GM12878 (cell line): ENCODE results near the gene ADGRV1. TPM values are rescaled to one million over a fixed set of nuclear protein-coding genes. Genes with fewer than 3 reads are reported as not detected.

Source experiments
- ATAC-seq: fragments of 200-7000 bp; cut with Tn5 transposase; 3 replicates; pipeline ENCODE4 v1.9.1; 2020; ENCODE audit warnings: mild to moderate bottlenecking, moderate library complexity
- BruUV-seq: library from RNA; stranded (reverse); fragments of 400-500 nt; replicated peaks from 2 replicates; lab custom pipeline; 2021; lab: Mats Ljungman, UMichigan
- CTCF ChIA-PET: fragments of 300-600 bp; sonication (Branson Sonifier 250); formaldehyde crosslinking; extraction: SDS; loops from one replicate; lab custom pipeline; 2021; ENCODE audit warnings: inconsistent platforms; lab: Yijun Ruan, JAX
- POLR2A ChIA-PET: fragments of 350-600 bp; formaldehyde crosslinking; extraction: SDS; loops from one replicate; lab custom pipeline; 2021; ENCODE audit warnings: inconsistent platforms; lab: Charles Lee
- RAD21 ChIA-PET: fragments of 300-600 bp; sonication (Branson Sonifier 250); formaldehyde crosslinking; loops from one replicate; lab custom pipeline; 2023; ENCODE audit warnings: antibody characterized with exemption; ENCODE audit not compliant: unreplicated experiment; lab: Charles Lee
- SMC1A ChIA-PET: fragments of 300-600 bp; sonication (Branson Sonifier 250); formaldehyde crosslinking; loops from one replicate; lab custom pipeline; 2023; ENCODE audit not compliant: unreplicated experiment, uncharacterized antibody; lab: Charles Lee
- DNase-seq: peaks from one replicate; pipeline ENCODE4 v3.0.0-alpha.2; 2011; ENCODE audit warnings: low read depth, low spot score
- FAIRE-seq: peaks from 3 replicates; lab custom pipeline; 2011; peaks lifted over from hg19 to GRCh38; lab: Jason Lieb, UNC
- H2AFZ ChIP-seq: 2 replicates; pipeline ENCODE4 v1.6.0; 2011; ENCODE audit warnings: low read depth, low read length, control low read depth; ENCODE audit not compliant: control insufficient read depth
- H3K27ac ChIP-seq: 2 replicates; pipeline ENCODE4 v1.5.1; 2011; ENCODE audit warnings: control low read depth; ENCODE audit not compliant: control insufficient read depth, insufficient read depth
- H3K27me3 ChIP-seq, 2 experiments: replicated peaks in 1 of 2; 2 replicates each; pipeline versions ENCODE4 v1.6.0 to v1.6.1; 2011; ENCODE audit warnings: low read length in 1 of 2; ENCODE audit not compliant: control insufficient read depth in 2 of 2, insufficient read depth in 2 of 2
- H3K36me3 ChIP-seq, 2 experiments: 2 replicates each; pipeline ENCODE4 v1.5.1; 2011; ENCODE audit warnings: low read length in 1 of 2; ENCODE audit not compliant: control insufficient read depth in 2 of 2, insufficient read depth in 2 of 2
- H3K4me1 ChIP-seq: 2 replicates; pipeline ENCODE4 v1.6.1; 2011; ENCODE audit warnings: mild to moderate bottlenecking, low read length, moderate library complexity, mixed read lengths; ENCODE audit not compliant: control insufficient read depth, insufficient read depth
- H3K4me2 ChIP-seq: 2 replicates; pipeline ENCODE4 v1.6.0; 2011; ENCODE audit warnings: control low read depth; ENCODE audit not compliant: control insufficient read depth, insufficient read depth
- H3K4me3 ChIP-seq: fragments of 200-600 bp; sonication (generic); 2 replicates; pipeline ENCODE4 v1.5.1; 2016
- H3K79me2 ChIP-seq: 2 replicates; pipeline ENCODE4 v1.6.0; 2011; ENCODE audit warnings: low read length; ENCODE audit not compliant: control insufficient read depth, insufficient read depth
- H3K9ac ChIP-seq: 2 replicates; pipeline ENCODE4 v1.8.0; 2011; ENCODE audit warnings: low read length, control low read depth, mixed read lengths; ENCODE audit not compliant: control insufficient read depth, insufficient read depth
- H3K9me3 ChIP-seq: replicated peaks from 3 replicates; pipeline ENCODE4 v1.5.1; 2011; ENCODE audit warnings: mild to moderate bottlenecking, low read length; ENCODE audit not compliant: control insufficient read depth, insufficient read depth
- H4K20me1 ChIP-seq: 2 replicates; pipeline ENCODE4 v1.6.0; 2011; ENCODE audit not compliant: control insufficient read depth, insufficient read depth
- ATF3 ChIP-seq: IDR thresholded peaks from 2 replicates; pipeline ENCODE4 v1.6.1; 2011; ENCODE audit warnings: low read depth, mild to moderate bottlenecking, low read length, moderate library complexity, borderline replicate concordance; ENCODE audit errors: extremely low read depth
- CBX5 ChIP-seq: sonication (generic); IDR thresholded peaks from 2 replicates; pipeline ENCODE4 v1.6.1; 2016; ENCODE audit warnings: low read depth, moderate library complexity, mild to moderate bottlenecking, inconsistent platforms
- IKZF2 ChIP-seq, 2 experiments: fragments of 450-650 bp; IDR thresholded peaks; 2 replicates each; pipeline ENCODE4 v1.6.1; 2017; ENCODE audit warnings: mild to moderate bottlenecking in 2 of 2, moderate library complexity in 2 of 2
- NBN ChIP-seq: fragments of 450-650 bp; IDR thresholded peaks from 2 replicates; pipeline ENCODE4 v1.6.1; 2016
- RELA ChIP-seq: fragments of 450-650 bp; IDR thresholded peaks from 2 replicates; pipeline ENCODE4 v1.8.0; 2014; ENCODE audit warnings: borderline replicate concordance; ENCODE audit not compliant: partially characterized antibody
- STAT1 ChIP-seq: fragments of 450-650 bp; conservative IDR thresholded peaks from 2 replicates; pipeline ENCODE4 v1.6.1; 2014; ENCODE audit warnings: antibody characterized with exemption, mild to moderate bottlenecking
- TAF1 ChIP-seq: IDR thresholded peaks from 2 replicates; pipeline ENCODE4 v1.6.1; 2011; ENCODE audit warnings: mild to moderate bottlenecking, low read depth, low read length, borderline replicate concordance
- ZBTB40 ChIP-seq: fragments of 450-650 bp; IDR thresholded peaks from 2 replicates; pipeline ENCODE4 v1.6.1; 2016; ENCODE audit warnings: mild to moderate bottlenecking, moderate library complexity, borderline replicate concordance
- ZNF207 ChIP-seq: fragments of 450-650 bp; IDR thresholded peaks from 2 replicates; pipeline ENCODE4 v1.6.1; 2014; ENCODE audit warnings: antibody characterized with exemption, mild to moderate bottlenecking, borderline replicate concordance
- ZNF217 ChIP-seq: fragments of 450-650 bp; IDR thresholded peaks from 2 replicates; pipeline ENCODE4 v1.6.1; 2017; ENCODE audit warnings: antibody characterized with exemption, mild to moderate bottlenecking
- WGBS: methylation state at CpG from one replicate; pipeline ENCODE4 v1.1.6; 2016; ENCODE audit warnings: low lambda C conversion rate; ENCODE audit not compliant: insufficient replicate concordance, insufficient coverage; ENCODE audit errors: missing lambda C conversion rate; 5-methylcytosine and 5-hydroxymethylcytosine counted together
- in situ Hi-C: fragments of 300-500 bp; cut with MboI; formaldehyde crosslinking; loops from 9 replicates; pipeline ENCODE4 v1.14.3; 2018; ENCODE audit warnings: mixed read lengths
- intact Hi-C: fragments of 100-400 bp; cut with micrococcal nuclease; formaldehyde crosslinking; loops from one replicate; pipeline ENCODE4 v1.14.2; 2022; ENCODE audit not compliant: unreplicated experiment
- polyA plus RNA-seq, 11 experiments: library from polyadenylated mRNA; depleted of rRNA in 4 of 11; unstranded in 6 of 11; stranded (reverse) in 5 of 11; fragments of >200 nt; fragmentation: Nextera tagmentation in 4 of 11; fragmentation: Illumina TruSeq in 1 of 11; extraction: Ambion mirVana in 4 of 11; extraction: Trizol in 1 of 11; gene quantifications; 1 replicate in 1 of 11; 2 replicates in 10 of 11; pipeline versions ENCODE4 v1.2.1 to v1.2.3, GENCODE V29; 2011 to 2016; ENCODE audit warnings: inconsistent platforms in 2 of 11, missing spikeins in 2 of 11, low read depth in 1 of 11
- total RNA-seq, 4 experiments: library from RNA; depleted of rRNA in 3 of 4; stranded (reverse); fragments of >200 nt in 3 of 4; fragmentation: Illumina TruSeq in 1 of 4; extraction: Trizol in 1 of 4; gene quantifications; 2 replicates each; pipeline versions ENCODE4 v1.2.1 to v1.2.3, GENCODE V29; 2013 to 2021

Gene ADGRV1
- total and polyA plus RNA-seq, 10 of the 15 experiments (the other 5 are each of a cell fraction or from before 2014, with no cell fraction given) = 0.04 to 8.1 (median 0.16) TPM; not detected in 1

- H3K27ac ChIP-seq = no peak overlapping the region
- ATAC-seq (no peak), FAIRE-seq (no peak), DNase-seq (no peak)
- intact Hi-C loops (no loop called here), in situ Hi-C loops (no loop called here)
- H2AFZ ChIP-seq = no peak overlapping the region
- H3K9me3 ChIP-seq = no peaks in the 10 kb centered on the region
- SMC1A ChIA-PET = interaction anchor here (5.8 kb wide), 1 partner anchor 205 kb away, joined by 37 read pairs; no protein-coding TSS in a partner anchor
- CTCF ChIA-PET = interaction anchor here (0.6 to 1.3 kb wide), 2 partner anchors 239 to 321 kb away, joined by 3 to 4 read pairs; no protein-coding TSS in a partner anchor
- POLR2A ChIA-PET = no interaction called here
- H3K4me3 ChIP-seq = no peak overlapping the region
- BruUV-seq = no TSS peak
- RAD21 ChIA-PET = no interaction called here
- TF ChIP-seq CBX5 = no peak
- TF ChIP-seq IKZF2 (IDR thresholded peaks at IDR 0.05) = no peak
- TF ChIP-seq TAF1 = no peak
- TF ChIP-seq ZNF217 = no peak
- no peak for TF ChIP-seq STAT1
- no peaks in the 10 kb centered on the region for H3K79me2 ChIP-seq
- no peak overlapping the region for H3K4me2 ChIP-seq
- WGBS = 94% methylated on average over 5 of the region's 5 CpGs
- H3K9ac ChIP-seq = no peak overlapping the region
- no peaks in the 10 kb centered on the region for H3K27me3 ChIP-seq
- H4K20me1 ChIP-seq = no peaks in the 10 kb centered on the region
- peaks cover 5% of the 10 kb centered on the region; the same call in 1 of the 2 replicates for H3K4me1 ChIP-seq
- no peaks in the 10 kb centered on the region for H3K36me3 ChIP-seq
These were observed 621.9 kb downstream of the ADGRV1 start for GRCh38 chr5:91180506-91180905.

- no TSS peak for BruUV-seq
- ChIA-PET CTCF (interaction anchor here (0.8 to 2.7 kb wide), 16 partner anchors 8 to 250 kb away, joined by 3 to 15 read pairs (median 3); partner anchors contain the start of gene ARRDC3), RAD21 (interaction anchor here (0.6 to 3.1 kb wide), 11 partner anchors 9 to 786 kb away, joined by 3 to 23 read pairs (median 3); no protein-coding TSS in a partner anchor), SMC1A (interaction anchor here (0.7 to 5.8 kb wide), 16 partner anchors 10 to 255 kb away, joined by 3 to 37 read pairs (median 4); no protein-coding TSS in a partner anchor), POLR2A (interaction anchor here (1.0 kb wide), 1 partner anchor 8 kb away, joined by 3 read pairs; no protein-coding TSS in a partner anchor)
- H2AFZ ChIP-seq = peak overlapping the region; percentile 39
- H4K20me1 ChIP-seq = no peaks in the 10 kb centered on the region
- no peak overlapping the region for H3K4me3 ChIP-seq
- no peaks in the 10 kb centered on the region for H3K79me2 ChIP-seq
- H3K27me3 ChIP-seq = no peaks in the 10 kb centered on the region
- peaks cover 5% of the 10 kb centered on the region; the same call in 1 of the 2 replicates for H3K4me1 ChIP-seq
- H3K9ac ChIP-seq = no peak overlapping the region
- no peaks in the 10 kb centered on the region for H3K9me3 ChIP-seq
- WGBS = 10% methylated on average over 4 of the region's 4 CpGs
- FAIRE-seq (peak; percentile 59), DNase-seq (no peak), ATAC-seq (peak; percentile 82)
- no peaks in the 10 kb centered on the region for H3K36me3 ChIP-seq
- intact Hi-C loops = no loop called here
- H3K4me2 ChIP-seq = 0 out of 2 replicates have a peak overlapping the region, but pooled peaks have one; percentile 7
- in situ Hi-C loops = no loop called here
- no peak overlapping the region for H3K27ac ChIP-seq
- no peak for TF ChIP-seq RELA
- TF ChIP-seq ZBTB40 = no peak
- TF ChIP-seq NBN = no peak
- TF ChIP-seq ZNF207 = no peak
- TF ChIP-seq ATF3 = no peak
These were observed 624.2 kb downstream of the ADGRV1 start for GRCh38 chr5:91182763-91183162.
